ENCODE data around the gene AGR3. TPM values are rescaled to one million over a fixed set of nuclear protein-coding genes. Genes with fewer than 3 reads are reported as not detected.

The AGR3 gene
- not detected in 2 replicates for polyA plus RNA-seq (2011; rRNA removed)
- polyA minus RNA-seq (2011; rRNA and poly(A)+ RNA removed), result not detected in 2 replicates

- CTCF ChIA-PET, result interaction anchor here (0.7 to 2.5 kb wide), 3 partner anchors 9 to 101 kb away, joined by 3 to 14 read pairs (median 6); no protein-coding TSS in a partner anchor
- H3K27ac ChIP-seq (ENCODE audit: low read depth, low read length), result no peak within 1 kb of the TSS
- no peak within 1 kb of the TSS for H3K4me3 ChIP-seq (ENCODE audit: low read depth, low read length)
- H3K9me3 ChIP-seq (ENCODE audit: control insufficient read depth, insufficient read depth, low read length), result no peaks in the 10 kb centered on the region
- no peaks in the 10 kb centered on the region for H3K27me3 ChIP-seq (ENCODE audit: control insufficient read depth, insufficient read depth, low read length)
- TF ChIP-seq, protein P1, sequence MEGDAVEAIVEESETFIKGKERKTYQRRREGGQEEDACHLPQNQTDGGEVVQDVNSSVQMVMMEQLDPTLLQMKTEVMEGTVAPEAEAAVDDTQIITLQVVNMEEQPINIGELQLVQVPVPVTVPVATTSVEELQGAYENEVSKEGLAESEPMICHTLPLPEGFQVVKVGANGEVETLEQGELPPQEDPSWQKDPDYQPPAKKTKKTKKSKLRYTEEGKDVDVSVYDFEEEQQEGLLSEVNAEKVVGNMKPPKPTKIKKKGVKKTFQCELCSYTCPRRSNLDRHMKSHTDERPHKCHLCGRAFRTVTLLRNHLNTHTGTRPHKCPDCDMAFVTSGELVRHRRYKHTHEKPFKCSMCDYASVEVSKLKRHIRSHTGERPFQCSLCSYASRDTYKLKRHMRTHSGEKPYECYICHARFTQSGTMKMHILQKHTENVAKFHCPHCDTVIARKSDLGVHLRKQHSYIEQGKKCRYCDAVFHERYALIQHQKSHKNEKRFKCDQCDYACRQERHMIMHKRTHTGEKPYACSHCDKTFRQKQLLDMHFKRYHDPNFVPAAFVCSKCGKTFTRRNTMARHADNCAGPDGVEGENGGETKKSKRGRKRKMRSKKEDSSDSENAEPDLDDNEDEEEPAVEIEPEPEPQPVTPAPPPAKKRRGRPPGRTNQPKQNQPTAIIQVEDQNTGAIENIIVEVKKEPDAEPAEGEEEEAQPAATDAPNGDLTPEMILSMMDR (IDR thresholded peaks at IDR 0.05; ENCODE audit: low read depth, low read length), result no peak
- no peak for DNase-seq (ENCODE audit: low read depth, low spot score)
- POLR2A ChIA-PET, result no interaction called here
These were observed at the start of gene AGR3 for GRCh38 chr7:16881844-16882243. Gene AGR3 (minus strand): TSS chr7:16881983. CDS start chr7:16878618, 3,365 bp downstream.

DNA sequence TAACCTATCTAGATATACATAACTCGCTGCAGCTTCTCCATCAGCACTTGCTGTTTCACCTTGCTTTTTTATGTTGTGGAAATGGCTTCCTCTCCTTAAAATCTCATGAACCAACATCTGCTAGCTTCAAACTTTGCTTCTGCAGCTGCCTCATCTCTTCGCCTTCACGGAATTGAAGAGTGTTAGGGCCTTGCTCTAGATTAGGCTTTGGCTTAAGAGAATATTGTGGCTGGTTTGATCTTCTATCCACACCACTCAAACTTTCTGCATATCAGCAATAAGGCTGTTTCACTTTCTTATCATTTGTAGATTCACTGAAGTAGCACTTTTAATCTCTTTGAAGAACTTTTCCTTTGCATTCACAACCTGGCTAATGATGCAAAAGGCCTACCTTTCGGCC lies 49.2 kb upstream of the AGR3 start:
- no peak for DNase-seq (ENCODE audit: low read depth, low spot score)
- TF ChIP-seq, protein P1 (IDR thresholded peaks at IDR 0.05; ENCODE audit: low read depth, low read length), result no peak
- no peak overlapping the region for H3K27ac ChIP-seq (ENCODE audit: low read depth, low read length)
- H3K27me3 ChIP-seq (ENCODE audit: control insufficient read depth, insufficient read depth, low read length), result no peaks in the 10 kb centered on the region
- ChIA-PET CTCF (interaction anchor here (0.6 to 1.8 kb wide), 3 partner anchors 10 to 370 kb away, joined by 3 to 6 read pairs (median 4); no protein-coding TSS in a partner anchor), POLR2A (no interaction called here)
- no peak overlapping the region for H3K4me3 ChIP-seq (ENCODE audit: low read depth, low read length)
- no peaks in the 10 kb centered on the region for H3K9me3 ChIP-seq (ENCODE audit: control insufficient read depth, insufficient read depth, low read length)

DNA sequence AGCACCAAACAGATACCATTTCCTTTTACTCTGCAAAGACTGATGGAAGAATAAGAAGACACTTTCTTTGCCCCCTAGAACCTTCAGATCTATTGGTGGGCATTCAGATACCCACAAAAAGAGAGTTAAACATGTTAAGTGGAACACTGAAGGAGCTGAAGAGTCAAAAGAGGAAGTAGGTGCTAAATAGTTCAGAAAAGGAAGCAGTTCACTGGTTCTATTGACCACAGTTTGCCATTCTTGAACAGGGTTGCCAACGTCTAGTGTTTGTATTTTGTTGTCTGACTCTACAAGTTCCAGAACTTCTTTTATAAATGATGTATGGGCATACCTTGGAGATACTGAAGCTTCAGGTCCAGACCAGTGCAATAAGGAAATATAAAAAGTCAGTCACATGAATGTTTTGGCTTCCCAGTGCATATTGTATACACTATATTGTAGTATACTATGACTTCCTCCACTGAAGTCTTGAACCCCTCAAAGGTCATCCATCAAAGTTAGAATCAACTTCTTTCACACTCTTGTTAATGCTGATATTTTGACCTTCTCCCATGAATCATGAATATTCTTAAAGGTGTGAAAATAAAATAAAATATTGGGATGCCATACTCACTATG lies 47.5 kb upstream of the AGR3 start:
- TF ChIP-seq, protein P1 (IDR thresholded peaks at IDR 0.05; ENCODE audit: low read depth, low read length), result no peak
- CTCF ChIA-PET, result interaction anchor here (1.8 kb wide), 1 partner anchor 372 kb away, joined by 6 read pairs; no protein-coding TSS in a partner anchor
- Histone ChIP-seq H3K4me3 (ENCODE audit: low read depth, low read length) (no peak overlapping the region), H3K27ac (ENCODE audit: low read depth, low read length) (no peak overlapping the region), H3K9me3 (ENCODE audit: control insufficient read depth, insufficient read depth, low read length) (no peaks in the 10 kb centered on the region), H3K27me3 (ENCODE audit: control insufficient read depth, insufficient read depth, low read length) (no peaks in the 10 kb centered on the region)
- no peak for DNase-seq (ENCODE audit: low read depth, low spot score)
- POLR2A ChIA-PET, result no interaction called here

DNA sequence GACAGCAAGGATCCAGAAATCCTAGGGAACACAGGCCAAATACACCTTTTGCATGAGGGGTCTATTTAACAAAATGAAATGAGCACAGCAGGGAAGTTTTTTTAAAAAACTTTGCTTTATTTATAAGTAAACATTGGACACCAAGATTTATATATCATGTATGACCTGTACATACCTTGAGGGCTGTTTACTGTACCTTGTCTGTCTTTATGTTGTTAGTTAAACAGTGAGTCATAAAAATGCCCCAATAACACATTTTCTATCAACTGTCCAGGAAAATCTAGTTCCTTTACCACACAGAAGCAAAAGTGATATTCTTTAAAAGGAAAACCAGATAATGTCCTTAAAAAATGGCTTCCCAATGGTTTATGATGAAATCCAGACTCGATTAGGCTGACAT lies 45.1 kb upstream of the AGR3 start:
- Histone ChIP-seq H3K4me3 (ENCODE audit: low read depth, low read length) (no peak overlapping the region), H3K27me3 (ENCODE audit: control insufficient read depth, insufficient read depth, low read length) (no peaks in the 10 kb centered on the region), H3K27ac (ENCODE audit: low read depth, low read length) (no peak overlapping the region), H3K9me3 (ENCODE audit: control insufficient read depth, insufficient read depth, low read length) (no peaks in the 10 kb centered on the region)
- POLR2A ChIA-PET, result no interaction called here
- no peak for DNase-seq (ENCODE audit: low read depth, low spot score)
- CTCF ChIA-PET, result interaction anchor here (1.0 to 1.4 kb wide), 4 partner anchors 9 to 752 kb away, joined by 3 to 7 read pairs (median 6); no protein-coding TSS in a partner anchor
- TF ChIP-seq, protein P1 (IDR thresholded peaks at IDR 0.05; ENCODE audit: low read depth, low read length), result no peak

DNA sequence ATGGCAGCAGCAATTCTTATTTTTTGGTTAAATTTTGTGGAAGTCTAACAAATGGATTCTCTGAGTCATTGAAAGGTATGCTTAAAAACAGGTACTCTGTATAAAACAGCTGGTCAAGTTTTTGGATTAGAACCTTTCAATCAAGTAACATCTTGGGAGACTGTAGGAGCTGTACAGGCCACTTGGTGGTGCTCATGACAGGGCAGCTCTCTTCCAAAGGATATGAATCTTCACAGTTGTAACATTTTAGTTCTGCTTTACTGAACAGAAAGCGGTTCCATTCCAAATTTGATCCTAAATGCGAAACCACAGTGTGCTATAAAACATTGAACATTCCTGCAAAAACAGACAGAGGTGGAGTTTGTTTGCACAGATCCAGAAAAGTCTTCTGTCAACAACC lies 44.5 kb upstream of the AGR3 start:
- ChIA-PET CTCF (interaction anchor here (0.6 to 1.3 kb wide), 7 partner anchors 35 to 753 kb away, joined by 3 to 6 read pairs (median 3); no protein-coding TSS in a partner anchor), POLR2A (no interaction called here)
- H3K27me3 ChIP-seq (ENCODE audit: control insufficient read depth, insufficient read depth, low read length), result no peaks in the 10 kb centered on the region
- H3K4me3 ChIP-seq (ENCODE audit: low read depth, low read length), result no peak overlapping the region
- no peak for DNase-seq (ENCODE audit: low read depth, low spot score)
- no peak overlapping the region for H3K27ac ChIP-seq (ENCODE audit: low read depth, low read length)
- TF ChIP-seq, protein P1 (IDR thresholded peaks at IDR 0.05; ENCODE audit: low read depth, low read length), result peak; percentile 81
- H3K9me3 ChIP-seq (ENCODE audit: control insufficient read depth, insufficient read depth, low read length), result no peaks in the 10 kb centered on the region
